Heart right ventricle (tissue), 16 donors: ENCODE data around the gene SCD5. TPM values are rescaled to one million over a fixed set of nuclear protein-coding genes. Genes with fewer than 3 reads are reported as not detected.

Experiments
- ATAC-seq, 8 donors: fragments of 200-7000 bp; cut with Tn5 transposase; one replicate each; pipeline ENCODE4 v1.9.1; 2020; ENCODE audit warnings: mild to moderate bottlenecking in 8 of 8, moderate library complexity in 8 of 8, moderate number of reproducible peaks in 1 of 8
- DNase-seq, 2 donors: peaks; one replicate each; pipeline ENCODE4 v3.0.0-alpha.2; 2020
- H3K27ac ChIP-seq, 10 donors: fragments of 200-600 bp; sonication (generic) in 2 of 10; one replicate each; pipeline versions ENCODE4 v1.5.0 to v1.8.0; 2020 to 2022; ENCODE audit warnings: mild to moderate bottlenecking in 3 of 10
- H3K27me3 ChIP-seq, 7 donors: fragments of 200-600 bp; one replicate each; pipeline ENCODE4 v1.8.0; 2021 to 2022; ENCODE audit warnings: mild to moderate bottlenecking in 2 of 7
- H3K36me3 ChIP-seq, 9 donors: fragments of 200-600 bp; sonication (generic) in 1 of 9; one replicate each; pipeline versions ENCODE4 v1.5.0 to v1.8.0; 2020 to 2022; ENCODE audit warnings: mild to moderate bottlenecking in 2 of 9
- H3K4me1 ChIP-seq, 9 donors: fragments of 200-600 bp; sonication (generic) in 1 of 9; one replicate each; pipeline versions ENCODE4 v1.5.0 to v1.8.0; 2020 to 2022; ENCODE audit warnings: mild to moderate bottlenecking in 4 of 9
- H3K4me3 ChIP-seq, 10 donors: fragments of 200-600 bp; sonication (generic) in 2 of 10; one replicate each; pipeline versions ENCODE4 v1.5.0 to v1.8.0; 2020 to 2022; ENCODE audit warnings: mild to moderate bottlenecking in 7 of 10, moderate library complexity in 2 of 10
- H3K9me3 ChIP-seq, 11 donors: fragments of 200-600 bp in 10 of 11; sonication (generic) in 2 of 11; one replicate each; pipeline versions ENCODE4 v1.5.0 to v1.8.0; 2013 to 2022; ENCODE audit warnings: mild to moderate bottlenecking in 2 of 11, control low read depth in 1 of 11, moderate library complexity in 1 of 11
- whole genome bisulfite sequencing, 2 donors: extraction: QIAGEN DNeasy Blood & Tissue Kit; methylation state at CpG; one replicate each; pipeline ENCODE4 v1.1.7; 2013; ENCODE audit warnings: inconsistent platforms in 1 of 2; 5-methylcytosine and 5-hydroxymethylcytosine counted together
- intact Hi-C, 10 donors: fragments of 100-400 bp; cut with DNase I; formaldehyde crosslinking; loops; one replicate each; pipeline versions ENCODE4 v1.11.1 to v1.14.2; 2022
- polyA plus RNA-seq, 2 donors: library from polyadenylated mRNA; stranded (reverse); fragments of 200-250 nt; gene quantifications; one replicate each; pipeline ENCODE4 v1.2.3, GENCODE V29; 2013
- total RNA-seq, 10 donors: library from RNA; stranded (reverse); fragmentation: NEBNext Ultra II Directional in 3 of 10; extraction: Animal tissue kit (Norgen Biotek cat#: 25700) in 3 of 10; gene quantifications; one replicate each; pipeline versions ENCODE4 v1.2.1 to v1.2.4, GENCODE V29; 2021 to 2023
- TF ChIP-seq, protein P1 (sequence below), 9 donors: fragments of 200-600 bp; sonication (generic) in 2 of 9; IDR thresholded peaks; one replicate each; pipeline versions ENCODE4 v1.5.0 to v1.8.0; 2021 to 2022; ENCODE audit warnings: antibody characterized with exemption in 9 of 9, mild to moderate bottlenecking in 5 of 9, moderate library complexity in 1 of 9
- donor health status: Arrhythmogenic right ventricular cardiomyopathy.
- donor health status: ischemic (EF 13 %, LVEDD 7.1; RV severe dilation, severe dysfunction).
- donor health status: healthy with polysubstance abuse.
- donor health status: DM: no; HTN: yes; CAD: no.
- donor health status: DM: no; HTN: no; CAD: no.
- donor health status: ischemic (EF 25% LVEDD 6.9; RV normal size, moderate dysfunction).
- donor health status: ischemic (EF 25% LVEDD 5.7; RV mildly dilated, moderate dysfunction).
- donor health status: healthy.
- donor health status: DM: yes; HTN: yes; CAD: no.
- donor health status: Ischemic cardiomyopathy.
- donor health status: ischemic (EF 35%, LVEDD 5.7; RV mildly dilated, moderate dysfunction).
- donor health status: nonischemic (EF 11% LVEDD 7.7; RV severe dilation, severe dysfunction).
- donor health status: DM: yes; HTN: yes; CAD: no.
- donor health status: PGD.
- donor health status: ischemic (EF 29% LVEDD 5.4; RV normal size, mild dysfunction).
- donor health status: nonischemic (EF 23%, LVEDD 6.1; RV moderate dilation, normal function).

SCD5 gene
- total and polyA plus RNA-seq, 12 donors, result 1.7 to 6.7 (median 3.1) TPM

DNA sequence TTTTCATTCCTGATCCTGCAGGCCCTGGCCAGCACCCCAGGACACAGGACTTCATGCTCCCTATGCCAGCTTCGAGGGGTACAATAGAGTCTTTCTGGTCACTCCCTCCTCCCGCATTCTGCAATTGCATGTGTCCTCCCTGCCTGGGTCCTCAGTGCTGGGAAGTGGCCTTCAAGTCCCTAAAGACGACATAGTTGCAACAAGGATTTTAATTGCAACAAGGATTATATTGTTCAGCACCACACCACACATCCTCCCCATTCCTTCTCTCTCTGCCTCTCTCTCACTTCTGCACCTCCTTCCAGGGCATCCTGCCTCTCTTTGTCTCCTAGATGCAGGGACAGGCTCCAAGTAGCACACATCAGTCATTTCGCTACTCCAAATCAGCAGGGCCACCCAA, 25.5 kb downstream of the SCD5 start:
- TF ChIP-seq, protein P1, sequence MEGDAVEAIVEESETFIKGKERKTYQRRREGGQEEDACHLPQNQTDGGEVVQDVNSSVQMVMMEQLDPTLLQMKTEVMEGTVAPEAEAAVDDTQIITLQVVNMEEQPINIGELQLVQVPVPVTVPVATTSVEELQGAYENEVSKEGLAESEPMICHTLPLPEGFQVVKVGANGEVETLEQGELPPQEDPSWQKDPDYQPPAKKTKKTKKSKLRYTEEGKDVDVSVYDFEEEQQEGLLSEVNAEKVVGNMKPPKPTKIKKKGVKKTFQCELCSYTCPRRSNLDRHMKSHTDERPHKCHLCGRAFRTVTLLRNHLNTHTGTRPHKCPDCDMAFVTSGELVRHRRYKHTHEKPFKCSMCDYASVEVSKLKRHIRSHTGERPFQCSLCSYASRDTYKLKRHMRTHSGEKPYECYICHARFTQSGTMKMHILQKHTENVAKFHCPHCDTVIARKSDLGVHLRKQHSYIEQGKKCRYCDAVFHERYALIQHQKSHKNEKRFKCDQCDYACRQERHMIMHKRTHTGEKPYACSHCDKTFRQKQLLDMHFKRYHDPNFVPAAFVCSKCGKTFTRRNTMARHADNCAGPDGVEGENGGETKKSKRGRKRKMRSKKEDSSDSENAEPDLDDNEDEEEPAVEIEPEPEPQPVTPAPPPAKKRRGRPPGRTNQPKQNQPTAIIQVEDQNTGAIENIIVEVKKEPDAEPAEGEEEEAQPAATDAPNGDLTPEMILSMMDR (IDR thresholded peaks at IDR 0.05), result no peak
- Histone ChIP-seq H3K27ac (no peak overlapping the region), H3K4me3 (no peak overlapping the region), H3K9me3 (no peaks in the 10 kb centered on the region), H3K27me3 (peaks cover 0 to 3% (median 0%) of the 10 kb centered on the region in 7 donors), H3K4me1 (peaks cover 0 to 9% (median 0%) of the 10 kb centered on the region in 9 donors), H3K36me3 (no peaks in the 10 kb centered on the region)
- 67 to 82% methylated on average over 4 of the region's 4 CpGs for WGBS, 2 donors
- DNase-seq (no peak), ATAC-seq (no peak)
- intact Hi-C loops, result no loop called here

DNA sequence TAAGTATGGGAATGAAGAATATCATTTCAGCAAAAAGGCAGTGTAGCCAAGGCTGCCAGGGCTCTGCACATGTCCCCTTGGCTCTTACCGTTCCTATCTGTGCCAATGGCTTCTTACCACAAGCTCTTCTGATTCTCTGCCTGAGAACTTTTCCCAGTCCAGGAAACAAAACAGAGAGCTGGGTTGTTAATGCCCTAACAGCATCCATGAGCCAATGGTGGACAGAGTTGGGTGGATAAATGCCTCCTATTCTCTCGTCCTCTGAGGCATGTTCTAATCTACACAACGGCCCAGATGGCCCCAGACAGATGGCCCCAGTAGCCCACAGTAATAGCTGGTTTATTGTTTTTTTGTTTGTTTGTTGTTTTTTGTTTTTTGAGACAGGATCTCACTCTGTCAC, 28.0 kb downstream of the SCD5 start:
- Histone ChIP-seq H3K27ac (no peak overlapping the region), H3K9me3 (peaks cover 0 to 12% (median 5%) of the 10 kb centered on the region in 11 donors), H3K4me1 (peaks cover 0 to 9% (median 0%) of the 10 kb centered on the region in 9 donors), H3K4me3 (no peak overlapping the region), H3K36me3 (no peaks in the 10 kb centered on the region), H3K27me3 (peaks cover 0 to 3% (median 0%) of the 10 kb centered on the region in 7 donors)
- DNase-seq (no peak), ATAC-seq (peak in 1 of 8 donors; percentile 31)
- WGBS, 2 donors, result 65 to 68% methylated on average over 3 of the region's 3 CpGs
- intact Hi-C loops, result no loop called here
- TF ChIP-seq, protein P1 (IDR thresholded peaks at IDR 0.05), result no peak

DNA sequence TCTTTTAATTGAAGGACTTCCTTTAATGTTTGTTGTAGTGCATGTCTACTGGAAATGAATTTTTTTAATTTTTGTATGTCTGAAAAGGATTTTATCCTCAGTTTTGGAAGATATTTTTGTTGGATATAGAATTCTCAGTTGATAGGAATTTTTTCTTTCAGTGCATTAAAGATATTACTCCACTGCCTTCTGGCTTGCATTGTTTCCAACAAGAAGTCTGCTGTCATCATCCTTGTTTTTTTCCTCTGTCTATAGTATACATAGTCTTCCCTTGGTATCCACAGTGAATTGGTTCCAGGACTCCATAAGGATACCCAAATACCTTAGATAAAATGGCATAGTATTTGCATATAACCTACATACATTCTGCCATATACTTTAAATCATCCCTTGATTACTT, 33.5 kb downstream of the SCD5 start:
- H3K27me3 ChIP-seq, result peaks cover 0 to 8% (median 0%) of the 10 kb centered on the region in 7 donors
- TF ChIP-seq, protein P1 (IDR thresholded peaks at IDR 0.05), result no peak
- H3K27ac ChIP-seq, result no peak overlapping the region
- H3K4me3 ChIP-seq, result no peak overlapping the region
- H3K4me1 ChIP-seq, result no peaks in the 10 kb centered on the region
- DNase-seq (no peak), ATAC-seq (no peak)
- no peaks in the 10 kb centered on the region for H3K36me3 ChIP-seq
- peaks cover 0 to 24% (median 17%) of the 10 kb centered on the region in 11 donors for H3K9me3 ChIP-seq
- intact Hi-C loops, result no loop called here

DNA sequence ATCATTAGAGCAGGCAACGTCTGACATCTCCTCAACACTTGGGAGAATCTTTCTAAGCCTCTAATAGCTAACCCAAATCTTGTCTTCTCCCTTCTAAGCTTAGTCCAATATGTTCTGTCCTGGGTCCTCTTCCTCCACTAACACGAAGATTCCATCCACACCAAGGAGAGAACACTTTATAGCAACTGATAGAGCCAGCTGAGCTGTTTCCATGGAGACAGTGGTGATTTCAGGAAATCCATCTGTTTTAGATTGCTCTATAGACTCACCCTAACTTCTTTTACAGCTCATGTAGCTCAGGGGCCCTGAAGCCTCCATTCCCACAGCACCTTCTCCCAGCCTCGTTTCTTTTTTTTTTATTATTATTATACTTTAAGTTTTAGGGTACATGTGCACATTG, 37.4 kb downstream of the SCD5 start:
- peaks cover 0 to 22% (median 17%) of the 10 kb centered on the region in 11 donors for H3K9me3 ChIP-seq
- peaks cover 0 to 5% (median 0%) of the 10 kb centered on the region in 9 donors for H3K4me1 ChIP-seq
- no peak overlapping the region for H3K4me3 ChIP-seq
- H3K27me3 ChIP-seq, result peaks cover 0 to 5% (median 0%) of the 10 kb centered on the region in 7 donors
- DNase-seq, result no peak
- TF ChIP-seq, protein P1 (IDR thresholded peaks at IDR 0.05), result no peak
- intact Hi-C loops, result no loop called here
- ATAC-seq, result no peak
- H3K27ac ChIP-seq, result no peak overlapping the region
- no peaks in the 10 kb centered on the region for H3K36me3 ChIP-seq
- WGBS, 2 donors, result 53 to 60% methylated on average over 3 of the region's 3 CpGs
